ENCODE results near the gene NDUFA6. TPM values are rescaled to one million over a fixed set of nuclear protein-coding genes. Genes with fewer than 3 reads are reported as not detected.
"Not testable (repeated sequence)": the region's sequence is repeated elsewhere in the genome, so short reads cannot be mapped to it uniquely, and the experiment has no call there.

The NDUFA6 gene
- total and polyA plus RNA-seq, 2 of the 13 experiments (the other 11 are each of a cell fraction or from before 2014, with no cell fraction given) = 68.5 to 87.8 TPM

- TF ChIP-seq BRF2 (CRISPR knock-in tag; IDR thresholded peaks at IDR 0.05) (no peak), ETV5 (CRISPR knock-in tag; IDR thresholded peaks at IDR 0.05; ENCODE audit: borderline replicate concordance) (no peak), ZNF431 (CRISPR knock-in tag; IDR thresholded peaks at IDR 0.05; ENCODE audit: borderline replicate concordance, low read depth) (no peak)
Observed at GRCh38 chr22:42127606-42128005, 37.0 kb upstream of the NDUFA6 start (continued).

DNA sequence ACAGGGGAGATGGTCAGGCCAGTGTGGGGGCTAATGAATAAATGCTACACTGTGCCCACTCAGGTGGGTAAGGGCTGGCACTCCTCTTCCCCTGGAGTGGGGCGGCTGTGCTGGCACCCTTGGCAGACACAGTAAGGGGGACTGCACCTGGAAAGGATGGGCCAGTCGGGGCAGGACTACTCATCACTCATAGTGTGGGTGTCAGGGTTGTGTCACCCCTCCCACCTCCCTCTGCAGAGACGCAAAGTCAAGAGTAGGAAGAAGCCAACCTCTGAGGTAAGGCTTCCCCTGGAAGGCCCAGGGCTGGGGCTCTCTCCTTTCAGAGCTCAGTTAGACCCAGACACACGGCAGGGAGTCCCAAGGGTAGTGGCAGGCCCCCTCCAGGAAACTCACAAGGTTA, 33.0 kb upstream of the NDUFA6 start:
- H4K20me1 ChIP-seq (ENCODE audit: insufficient read depth, low read length); in situ Hi-C loops (cut with HindIII; ENCODE audit: extremely low pct_ligation_motif_present, low pct_unique_long_range_greater_than_20kb); H3K27me3 ChIP-seq (ENCODE audit: control insufficient read depth in 1 of 2, insufficient read depth in 2 of 2, low read length in 2 of 2); DNase-seq (ENCODE audit: low spot score); FAIRE-seq; H3K9ac ChIP-seq (ENCODE audit: insufficient read depth, low read depth, low read length); POLR2A ChIA-PET; CTCF ChIA-PET (ENCODE audit: low intra/inter-chr PET ratio, low total read pairs); H3K79me2 ChIP-seq (ENCODE audit: insufficient read depth, low read length); intact Hi-C loops (cut with micrococcal nuclease; ENCODE audit: unreplicated experiment); H3K4me2 ChIP-seq (ENCODE audit: low read depth, low read length); H2AFZ ChIP-seq (ENCODE audit: low read length); H3K27ac ChIP-seq (ENCODE audit: extremely low read length, insufficient read depth, low read length); H3K9me3 ChIP-seq (ENCODE audit: low read length); H3K4me3 ChIP-seq (replicated peaks in 1 of 3; ENCODE audit: insufficient read depth in 1 of 3, low read depth in 2 of 3, low read length in 3 of 3); H3K36me3 ChIP-seq (replicated peaks in 1 of 2; ENCODE audit: control insufficient read depth in 1 of 2, insufficient read depth in 2 of 2, low read length in 2 of 2); ATAC-seq; BruUV-seq (replicated peaks): not testable (repeated sequence)
- peaks cover 12% of the 10 kb centered on the region for H3K4me1 ChIP-seq (ENCODE audit: insufficient read depth, low read length)
- WGBS (ENCODE audit: low lambda C conversion rate) = no CpG with 5 or more reads among the region's 4 CpGs

DNA sequence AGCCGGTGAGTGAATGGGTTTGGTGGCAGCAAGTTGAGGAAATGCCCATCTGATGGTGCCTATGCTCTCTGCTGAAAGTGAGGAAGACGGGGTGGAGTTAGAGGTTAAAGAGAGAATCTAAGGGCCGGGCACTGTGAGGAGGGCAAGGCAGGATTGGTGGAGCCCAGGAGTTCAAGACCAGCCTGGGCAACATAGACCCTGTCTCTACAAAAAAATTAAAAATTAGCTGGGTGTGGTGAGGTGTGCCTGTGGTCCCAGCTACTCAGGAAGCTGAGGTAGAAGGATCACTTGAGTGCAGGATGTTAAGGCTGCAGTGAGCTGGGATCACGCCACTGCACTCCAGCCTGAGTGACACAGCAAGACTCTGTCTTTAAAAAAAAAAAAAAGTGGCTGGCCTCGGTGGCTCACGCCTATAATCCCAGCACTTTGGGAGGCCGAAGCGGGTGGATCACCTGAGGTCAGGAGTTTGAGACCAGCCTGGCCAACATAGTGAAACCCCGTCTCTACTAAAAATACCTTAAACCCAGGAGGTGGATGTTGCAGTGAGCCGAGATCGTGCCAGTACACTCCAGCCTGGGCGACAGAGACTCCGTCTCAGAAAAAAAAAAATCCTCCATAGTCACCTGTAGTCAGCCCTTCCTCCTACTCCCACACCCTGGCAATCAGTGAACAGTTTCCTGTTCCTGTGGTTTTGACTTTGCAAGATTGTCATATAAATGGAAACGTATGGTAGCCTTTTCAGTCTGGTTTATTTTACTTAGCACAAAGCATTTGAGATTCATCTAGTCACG, 29.9 kb upstream of the NDUFA6 start:
- H3K9me3 ChIP-seq (ENCODE audit: low read length); POLR2A ChIA-PET; CTCF ChIA-PET (ENCODE audit: low intra/inter-chr PET ratio, low total read pairs); H3K27me3 ChIP-seq (ENCODE audit: control insufficient read depth in 1 of 2, insufficient read depth in 2 of 2, low read length in 2 of 2); DNase-seq (ENCODE audit: low spot score); ATAC-seq; H2AFZ ChIP-seq (ENCODE audit: low read length); H3K9ac ChIP-seq (ENCODE audit: insufficient read depth, low read depth, low read length); FAIRE-seq; BruUV-seq (replicated peaks); H3K36me3 ChIP-seq (replicated peaks in 1 of 2; ENCODE audit: control insufficient read depth in 1 of 2, insufficient read depth in 2 of 2, low read length in 2 of 2); H3K27ac ChIP-seq (ENCODE audit: extremely low read length, insufficient read depth, low read length); H3K4me3 ChIP-seq (replicated peaks in 1 of 3; ENCODE audit: insufficient read depth in 1 of 3, low read depth in 2 of 3, low read length in 3 of 3); H3K79me2 ChIP-seq (ENCODE audit: insufficient read depth, low read length); in situ Hi-C loops (cut with HindIII; ENCODE audit: extremely low pct_ligation_motif_present, low pct_unique_long_range_greater_than_20kb); intact Hi-C loops (cut with micrococcal nuclease; ENCODE audit: unreplicated experiment); H4K20me1 ChIP-seq (ENCODE audit: insufficient read depth, low read length): not testable (repeated sequence)
- 86% methylated on average over 15 of the region's 15 CpGs for WGBS (ENCODE audit: low lambda C conversion rate)
- Histone ChIP-seq H3K4me2 (ENCODE audit: low read depth, low read length) (0 out of 2 replicates have a peak overlapping the region, but pooled peaks have one; percentile 1), H3K4me1 (ENCODE audit: insufficient read depth, low read length) (peaks cover 12% of the 10 kb centered on the region)

Measured in HepG2 (cell line).